DMS53 treated with DMSO at 0.1 percent for 48 hours (cell line): ENCODE measurements around the gene ACOXL.

ENCODE experiments used
- DNase-seq: peaks from one replicate; lab custom pipeline; 2025; ENCODE audit not compliant: unreplicated experiment; lab: John Stamatoyannopoulos, UW

ACOXL gene

GRCh38 chr2:110790907-110791306 is 58.5 kb downstream of the ACOXL start:
- no peak for DNase-seq

GRCh38 chr2:110791435-110791834 is 59.1 kb downstream of the ACOXL start:
- DNase-seq, result no peak

- DNase-seq, result no peak
Observed at GRCh38 chr2:110793034-110793433, 60.7 kb downstream of the ACOXL start.

GRCh38 chr2:110794390-110794789 is 62.0 kb downstream of the ACOXL start:
- DNase-seq, result no peak

GRCh38 chr2:110794951-110795350 is 62.6 kb downstream of the ACOXL start:
- DNase-seq, result no peak

GRCh38 chr2:110796716-110797301 is 64.4 kb downstream of the ACOXL start:
- no peak for DNase-seq

- no peak for DNase-seq
Observed at GRCh38 chr2:110799376-110799775, 67.0 kb downstream of the ACOXL start.

- no peak for DNase-seq
Observed at GRCh38 chr2:110800611-110801402, 68.4 kb downstream of the ACOXL start.

GRCh38 chr2:110802208-110802932 is 70.0 kb downstream of the ACOXL start:
- no peak for DNase-seq

GRCh38 chr2:110804433-110804832 is 72.1 kb downstream of the ACOXL start:
- no peak for DNase-seq

GRCh38 chr2:110804915-110805314 is 72.5 kb downstream of the ACOXL start:
- DNase-seq, result no peak

GRCh38 chr2:110805894-110806452 is 73.6 kb downstream of the ACOXL start:
- no peak for DNase-seq

- no peak for DNase-seq
Observed at GRCh38 chr2:110807522-110807921, 75.1 kb downstream of the ACOXL start.

- DNase-seq, result no peak
Observed at GRCh38 chr2:110810404-110810803, 78.0 kb downstream of the ACOXL start.

- DNase-seq, result no peak
Observed at GRCh38 chr2:110812726-110813645, 80.6 kb downstream of the ACOXL start.

GRCh38 chr2:110813896-110814295 is 81.5 kb downstream of the ACOXL start:
- no peak for DNase-seq

- DNase-seq, result no peak
Observed at GRCh38 chr2:110815938-110816337, 83.6 kb downstream of the ACOXL start.

- no peak for DNase-seq
Observed at GRCh38 chr2:110816404-110817365, 84.3 kb downstream of the ACOXL start.

- no peak for DNase-seq
Observed at GRCh38 chr2:110818767-110819481, 86.6 kb downstream of the ACOXL start.
